DOHH2 (cell line): ENCODE data around the gene ZFAND3.

Experiments
- H3F3A ChIP-seq: fragments of 200-600 bp; sonication (generic), shearing (Covaris generic); 2 replicates; pipeline ENCODE4 v1.6.0; 2016; ENCODE audit warnings: antibody characterized with exemption, mild to moderate bottlenecking; ENCODE audit not compliant: control insufficient read depth, insufficient read depth
- H3K27ac ChIP-seq: fragments of 200-600 bp; sonication (generic); 2 replicates; pipeline ENCODE4 v1.5.1; 2014; ENCODE audit warnings: low read depth, mild to moderate bottlenecking, low read length, moderate library complexity
- H3K27me3 ChIP-seq: fragments of 200-600 bp; sonication (generic); 2 replicates; pipeline ENCODE4 v1.6.1; 2014; ENCODE audit warnings: mild to moderate bottlenecking, low read length, mixed read lengths; ENCODE audit not compliant: control insufficient read depth
- H3K36me3 ChIP-seq: fragments of 200-600 bp; sonication (generic); 2 replicates; pipeline ENCODE4 v1.6.1; 2014; ENCODE audit warnings: mild to moderate bottlenecking, low read length, moderate library complexity, mixed read lengths; ENCODE audit not compliant: control insufficient read depth
- H3K4me1 ChIP-seq: fragments of 200-600 bp; sonication (generic); 2 replicates; pipeline ENCODE4 v1.6.1; 2014; ENCODE audit warnings: mild to moderate bottlenecking, low read length, mixed read lengths; ENCODE audit not compliant: control insufficient read depth
- H3K4me2 ChIP-seq: fragments of 200-600 bp; sonication (generic); 2 replicates; pipeline ENCODE4 v1.6.0; 2014; ENCODE audit warnings: mild to moderate bottlenecking, low read length, moderate library complexity
- H3K4me3 ChIP-seq: fragments of 200-600 bp; sonication (generic); 2 replicates; pipeline ENCODE4 v1.5.1; 2014; ENCODE audit warnings: mild to moderate bottlenecking, low read length, mixed read lengths
- H3K79me2 ChIP-seq: fragments of 200-600 bp; sonication (generic); 2 replicates; pipeline ENCODE4 v1.6.1; 2014; ENCODE audit warnings: mild to moderate bottlenecking, low read length, mixed read lengths; ENCODE audit not compliant: control insufficient read depth
- H3K9me2 ChIP-seq: fragments of 200-600 bp; sonication (generic); replicated peaks from 2 replicates; pipeline ENCODE4 v1.6.1; 2014; ENCODE audit warnings: mild to moderate bottlenecking, low read length, mixed read lengths; ENCODE audit not compliant: control insufficient read depth
- H3K9me3 ChIP-seq: fragments of 200-600 bp; sonication (generic); 2 replicates; pipeline ENCODE4 v1.6.1; 2014; ENCODE audit warnings: antibody characterized with exemption, low read length, mixed read lengths; ENCODE audit not compliant: control insufficient read depth, insufficient read depth
- H4K20me1 ChIP-seq: fragments of 200-600 bp; sonication (generic); 2 replicates; pipeline ENCODE4 v1.6.0; 2014; ENCODE audit warnings: low read depth, mild to moderate bottlenecking, antibody characterized with exemption, low read length, moderate library complexity; ENCODE audit not compliant: control insufficient read depth, insufficient read depth
- CTCF ChIP-seq: fragments of 200-600 bp; sonication (generic); IDR thresholded peaks from one replicate; pipeline ENCODE4 v1.5.1; 2014; ENCODE audit warnings: antibody characterized with exemption, mild to moderate bottlenecking, low read depth, low read length; ENCODE audit not compliant: poor library complexity, severe bottlenecking
- EZH2phosphoT487 ChIP-seq: fragments of 200-600 bp; sonication (generic); IDR thresholded peaks from 2 replicates; pipeline ENCODE4 v1.6.1; 2017; ENCODE audit warnings: borderline replicate concordance, mild to moderate bottlenecking, antibody characterized with exemption, low read length, moderate library complexity, mixed read lengths

Gene ZFAND3

GRCh38 chr6:38194282-38194572 is 374.7 kb downstream of the ZFAND3 start:
- Histone ChIP-seq H3K4me2 (no peak overlapping the region), H3K9me3 (no peaks in the 10 kb centered on the region), H3K27me3 (no peaks in the 10 kb centered on the region), H3K79me2 (no peaks in the 10 kb centered on the region), H3K9me2 (no peaks in the 10 kb centered on the region), H4K20me1 (no peaks in the 10 kb centered on the region), H3F3A (no peaks in the 10 kb centered on the region), H3K36me3 (no peaks in the 10 kb centered on the region), H3K4me1 (no peaks in the 10 kb centered on the region), H3K27ac (no peak overlapping the region), H3K4me3 (no peak overlapping the region)
- TF ChIP-seq EZH2phosphoT487: no peak
- TF ChIP-seq CTCF: no peak

- Histone ChIP-seq H3K27me3 (no peaks in the 10 kb centered on the region), H4K20me1 (no peaks in the 10 kb centered on the region), H3F3A (no peaks in the 10 kb centered on the region), H3K4me3 (no peak overlapping the region), H3K4me1 (no peaks in the 10 kb centered on the region), H3K4me2 (no peak overlapping the region), H3K36me3 (no peaks in the 10 kb centered on the region), H3K27ac (no peak overlapping the region), H3K79me2 (no peaks in the 10 kb centered on the region), H3K9me2 (no peaks in the 10 kb centered on the region), H3K9me3 (no peaks in the 10 kb centered on the region)
- no peak for TF ChIP-seq EZH2phosphoT487
- no peak for TF ChIP-seq CTCF
Measured at GRCh38 chr6:38194589-38194988, 375.1 kb downstream of the ZFAND3 start.

DNA sequence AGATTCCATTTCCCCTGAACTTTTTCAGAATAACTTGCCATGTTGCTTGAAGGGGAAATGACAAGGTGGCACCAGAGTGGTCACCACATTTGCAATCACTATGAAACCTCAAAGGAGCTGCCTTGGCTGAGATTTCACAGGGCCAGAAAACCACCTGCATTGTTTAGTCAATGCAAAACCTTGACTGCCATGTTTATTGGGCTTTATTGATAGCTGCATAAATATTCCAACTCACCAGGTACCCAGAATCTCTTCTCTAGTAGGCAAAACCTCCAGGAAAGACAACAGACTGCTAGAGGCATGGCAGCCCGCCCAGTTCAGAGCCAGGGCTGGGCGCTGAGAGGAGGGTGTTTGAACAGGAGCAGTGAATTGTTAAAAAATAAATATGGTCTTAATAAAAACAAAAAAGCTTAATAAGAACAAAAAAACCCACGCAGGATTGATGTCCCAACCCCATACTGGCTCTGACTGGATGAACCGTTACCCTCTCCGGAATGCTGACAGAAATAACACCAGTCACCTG is 375.6 kb downstream of the ZFAND3 start:
- no peaks in the 10 kb centered on the region for H3K9me3 ChIP-seq
- H3K4me1 ChIP-seq: no peaks in the 10 kb centered on the region
- H3K4me2 ChIP-seq: no peak overlapping the region
- H3K9me2 ChIP-seq: no peaks in the 10 kb centered on the region
- H3K36me3 ChIP-seq: no peaks in the 10 kb centered on the region
- no peak for TF ChIP-seq EZH2phosphoT487
- TF ChIP-seq CTCF: no peak
- H3F3A ChIP-seq: no peaks in the 10 kb centered on the region
- no peaks in the 10 kb centered on the region for H4K20me1 ChIP-seq
- H3K79me2 ChIP-seq: no peaks in the 10 kb centered on the region
- H3K4me3 ChIP-seq: no peak overlapping the region
- H3K27me3 ChIP-seq: no peaks in the 10 kb centered on the region
- no peak overlapping the region for H3K27ac ChIP-seq

GRCh38 chr6:38198219-38198618 is 378.7 kb downstream of the ZFAND3 start:
- Histone ChIP-seq H3K27ac (no peak overlapping the region), H3K79me2 (no peaks in the 10 kb centered on the region), H3K4me2 (no peak overlapping the region), H3K4me1 (no peaks in the 10 kb centered on the region), H3K9me2 (no peaks in the 10 kb centered on the region), H3K4me3 (no peak overlapping the region), H3K36me3 (no peaks in the 10 kb centered on the region), H4K20me1 (no peaks in the 10 kb centered on the region), H3K27me3 (no peaks in the 10 kb centered on the region), H3K9me3 (no peaks in the 10 kb centered on the region), H3F3A (no peaks in the 10 kb centered on the region)
- TF ChIP-seq EZH2phosphoT487 (no peak), CTCF (no peak)
